Measurements from ENCODE around the gene KIF13A. TPM values are rescaled to one million over a fixed set of nuclear protein-coding genes. Genes with fewer than 3 reads are reported as not detected.

The KIF13A gene
- total RNA-seq, 4 donors from 2014 or later, result 36.3 to 47.5 (median 38.1) TPM

GRCh38 chr6:17886891-17887290 is 100.5 kb downstream of the KIF13A start:
- Histone ChIP-seq H3K4me1 (peaks cover 0 to 10% (median 3%) of the 10 kb centered on the region in 4 donors), H3K27me3 (no peaks in the 10 kb centered on the region), H3K27ac (no peak overlapping the region), H3K36me3 (no peaks in the 10 kb centered on the region), H3K9me3 (no peaks in the 10 kb centered on the region), H3K4me3 (no peak overlapping the region)
- no peak for DNase-seq
- no peak for TF ChIP-seq POLR2AphosphoS5 (IDR thresholded peaks at IDR 0.05)
- TF ChIP-seq CTCF (IDR thresholded peaks at IDR 0.05), result no peak
- TF ChIP-seq EP300 (IDR thresholded peaks at IDR 0.05; ENCODE audit: low read depth), result no peak
- TF ChIP-seq POLR2A (IDR thresholded peaks at IDR 0.05), result no peak
- 100% methylated on average over 1 of the region's 1 CpG; no CpG with 5 or more reads in 1 of the 2 donors for WGBS, 2 donors (ENCODE audit: low coverage in 1 of 2)
- intact Hi-C loops (cut with DNase I; ENCODE audit: low total_unique reads), result no loop called here
- in situ Hi-C loops (cut with MboI; ENCODE audit: low pct_ligation_motif_present in 1 of 4, low pct_unique_long_range_greater_than_20kb in 1 of 4, low sequenced_read_pairs in 3 of 4), result no loop called here

- intact Hi-C loops (cut with DNase I; ENCODE audit: low total_unique reads) (no loop called here), in situ Hi-C loops (cut with MboI; ENCODE audit: low pct_ligation_motif_present in 1 of 4, low pct_unique_long_range_greater_than_20kb in 1 of 4, low sequenced_read_pairs in 3 of 4) (no loop called here)
- Histone ChIP-seq H3K36me3 (no peaks in the 10 kb centered on the region), H3K27ac (no peak overlapping the region), H3K27me3 (no peaks in the 10 kb centered on the region), H3K4me3 (no peak overlapping the region), H3K9me3 (no peaks in the 10 kb centered on the region), H3K4me1 (peaks cover 0 to 10% (median 3%) of the 10 kb centered on the region in 4 donors)
- TF ChIP-seq CTCF (IDR thresholded peaks at IDR 0.05) (no peak), POLR2A (IDR thresholded peaks at IDR 0.05) (no peak), EP300 (IDR thresholded peaks at IDR 0.05; ENCODE audit: low read depth) (no peak), POLR2AphosphoS5 (IDR thresholded peaks at IDR 0.05) (no peak)
- no peak for DNase-seq
- 86 to 96% methylated on average over 1 to 4 of the region's 4 CpGs for WGBS, 2 donors (ENCODE audit: low coverage in 1 of 2)
These were observed 101.4 kb downstream of the KIF13A start for GRCh38 chr6:17885889-17886576.

- in situ Hi-C loops (cut with MboI; ENCODE audit: low pct_ligation_motif_present in 1 of 4, low pct_unique_long_range_greater_than_20kb in 1 of 4, low sequenced_read_pairs in 3 of 4) (no loop called here), intact Hi-C loops (cut with DNase I; ENCODE audit: low total_unique reads) (no loop called here)
- no peak for TF ChIP-seq POLR2A (IDR thresholded peaks at IDR 0.05)
- TF ChIP-seq EP300 (IDR thresholded peaks at IDR 0.05; ENCODE audit: low read depth), result no peak
- TF ChIP-seq POLR2AphosphoS5 (IDR thresholded peaks at IDR 0.05), result no peak
- TF ChIP-seq CTCF (IDR thresholded peaks at IDR 0.05), result no peak
- Histone ChIP-seq H3K27me3 (no peaks in the 10 kb centered on the region), H3K27ac (no peak overlapping the region), H3K4me1 (peaks cover 0 to 10% (median 3%) of the 10 kb centered on the region in 4 donors), H3K9me3 (no peaks in the 10 kb centered on the region), H3K4me3 (no peak overlapping the region), H3K36me3 (no peaks in the 10 kb centered on the region)
- 55 to 66% methylated on average over 4 of the region's 4 CpGs for WGBS, 2 donors (ENCODE audit: low coverage in 1 of 2)
- DNase-seq, result no peak
These were observed 102.6 kb downstream of the KIF13A start for GRCh38 chr6:17884498-17885478.
